ENCODE measurements around the gene FRY.

FRY gene

DNA sequence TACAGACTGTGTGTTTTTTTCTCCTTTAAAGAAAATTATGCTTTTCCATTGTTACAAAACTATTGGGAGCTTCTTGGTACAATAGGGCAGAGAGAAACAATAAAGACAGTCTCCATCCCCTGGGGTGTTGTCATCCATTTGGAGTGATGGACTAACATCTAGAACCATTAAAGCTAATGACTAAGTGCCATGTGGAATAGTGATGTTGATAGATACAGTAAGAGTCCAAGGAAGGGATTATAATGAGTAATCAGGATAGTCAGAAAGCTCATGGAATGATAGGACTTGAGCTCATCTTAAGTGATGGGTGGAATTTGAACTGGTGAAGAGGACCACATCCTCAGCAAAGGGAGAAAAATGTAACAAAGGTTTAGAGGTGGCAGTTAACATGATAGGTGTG, 24.1 kb upstream of the FRY start:
- Mint-ChIP-seq H3K9me3 (no peaks in the 10 kb centered on the region), H3K27me3 (no peaks in the 10 kb centered on the region), H3K36me3 (ENCODE audit: low read depth) (no peaks in the 10 kb centered on the region), H3K4me3 (no peak overlapping the region), H3K27ac (no peak overlapping the region), H3K4me1 (ENCODE audit: low read depth) (no peaks in the 10 kb centered on the region)

DNA sequence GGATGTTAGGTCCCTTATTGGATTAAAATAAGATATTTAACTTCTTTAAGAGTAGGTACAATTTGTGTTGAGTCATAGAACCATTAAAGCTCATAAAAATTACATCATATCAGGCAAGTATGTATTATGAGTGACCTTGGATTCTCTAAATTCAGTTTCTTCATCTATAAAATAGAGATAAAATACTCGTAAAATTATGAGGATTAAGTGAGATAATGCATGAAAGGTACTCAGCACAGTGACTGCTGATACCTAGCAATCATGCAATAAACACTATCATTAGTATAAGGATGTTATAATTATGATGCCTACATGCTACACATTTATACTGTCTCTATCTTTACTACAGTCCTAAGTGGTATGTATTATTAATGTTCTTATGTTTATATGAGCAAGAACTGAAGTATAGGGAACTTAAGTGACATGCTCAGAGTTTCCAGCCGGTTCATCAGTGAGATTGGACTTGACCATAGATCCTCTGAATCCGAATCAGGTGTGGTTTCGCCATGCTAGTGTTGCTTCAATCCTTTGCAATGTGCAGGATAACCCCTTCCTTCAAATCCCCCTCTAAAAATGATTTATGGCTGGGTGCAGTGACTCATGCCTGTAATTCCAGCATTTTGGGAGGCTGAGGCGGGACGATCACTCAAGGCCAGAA, 22.9 kb upstream of the FRY start:
- Mint-ChIP-seq H3K36me3 (ENCODE audit: low read depth) (no peaks in the 10 kb centered on the region), H3K4me1 (ENCODE audit: low read depth) (no peaks in the 10 kb centered on the region), H3K27ac (no peak overlapping the region), H3K9me3 (no peaks in the 10 kb centered on the region), H3K27me3 (no peaks in the 10 kb centered on the region), H3K4me3 (no peak overlapping the region)

DNA sequence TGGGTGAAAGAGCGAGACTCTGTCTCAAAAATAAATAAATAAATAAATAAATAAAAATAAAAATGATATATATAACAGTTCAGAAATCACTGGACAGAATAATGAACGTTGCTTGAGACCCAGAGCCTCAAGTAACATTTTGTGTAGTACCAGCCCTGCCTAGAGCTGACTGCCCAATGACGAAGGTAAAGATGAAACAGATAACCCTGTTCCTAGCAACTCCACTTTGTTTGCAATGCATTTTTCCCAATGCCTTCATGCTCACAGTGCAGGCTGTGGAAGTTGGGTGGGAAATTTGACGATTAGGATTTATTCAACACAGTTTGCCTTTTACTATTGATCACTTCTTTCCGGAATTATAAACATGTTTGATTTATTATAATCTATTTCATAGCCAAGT, 22.2 kb upstream of the FRY start:
- no peaks in the 10 kb centered on the region for H3K9me3 Mint-ChIP-seq
- H3K4me1 Mint-ChIP-seq (ENCODE audit: low read depth) = no peaks in the 10 kb centered on the region
- no peaks in the 10 kb centered on the region for H3K36me3 Mint-ChIP-seq (ENCODE audit: low read depth)

DNA sequence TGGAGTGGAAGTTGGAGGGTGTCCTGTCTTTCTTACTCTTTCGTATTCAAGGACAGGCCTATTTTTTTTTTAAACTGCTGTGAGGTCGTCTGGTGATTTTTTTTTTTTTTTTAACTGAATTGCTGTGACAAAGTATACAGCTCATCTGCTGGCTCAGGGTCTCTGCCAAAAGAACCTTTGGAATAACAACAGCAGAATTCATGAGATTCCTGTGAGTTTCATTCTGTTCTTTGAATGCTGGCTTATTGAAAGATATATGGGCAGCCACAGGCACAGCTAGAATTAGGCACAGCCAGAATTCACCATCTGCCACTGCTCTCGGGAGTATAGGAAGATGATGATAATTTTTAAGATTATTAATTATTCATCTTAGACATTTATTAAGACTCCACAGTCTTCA, 21.4 kb upstream of the FRY start:
- H3K4me3 Mint-ChIP-seq = no peak overlapping the region
- H3K27ac Mint-ChIP-seq = no peak overlapping the region
- H3K36me3 Mint-ChIP-seq (ENCODE audit: low read depth) = no peaks in the 10 kb centered on the region
- no peaks in the 10 kb centered on the region for H3K9me3 Mint-ChIP-seq
- no peaks in the 10 kb centered on the region for H3K27me3 Mint-ChIP-seq
- no peaks in the 10 kb centered on the region for H3K4me1 Mint-ChIP-seq (ENCODE audit: low read depth)

More for the DNA sequence above, 22.2 kb upstream of the FRY start:
- Mint-ChIP-seq H3K27ac (no peak overlapping the region), H3K4me3 (no peak overlapping the region), H3K27me3 (no peaks in the 10 kb centered on the region)

DNA sequence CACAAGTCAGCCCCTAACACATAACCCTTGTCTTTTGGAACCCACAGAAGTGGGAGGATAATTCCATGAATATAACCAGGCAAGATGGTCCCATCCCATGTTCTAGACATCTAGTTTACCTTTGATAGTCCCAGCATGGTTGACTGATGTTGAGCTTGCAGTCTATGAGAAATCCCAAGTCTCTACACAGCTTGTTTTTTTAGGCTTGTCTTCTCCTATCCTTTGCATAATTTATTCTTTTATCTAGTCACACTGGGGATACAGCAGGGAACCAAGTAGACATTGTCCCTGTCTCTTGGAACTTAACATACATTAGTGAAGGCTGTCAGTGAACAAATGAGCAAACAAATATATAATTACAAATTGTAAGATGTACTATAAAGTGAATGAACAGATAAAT, 19.6 kb upstream of the FRY start:
- H3K27me3 Mint-ChIP-seq = no peaks in the 10 kb centered on the region
- H3K36me3 Mint-ChIP-seq (ENCODE audit: low read depth) = no peaks in the 10 kb centered on the region
- no peaks in the 10 kb centered on the region for H3K4me1 Mint-ChIP-seq (ENCODE audit: low read depth)
- H3K9me3 Mint-ChIP-seq = no peaks in the 10 kb centered on the region
- no peak overlapping the region for H3K27ac Mint-ChIP-seq
- H3K4me3 Mint-ChIP-seq = no peak overlapping the region

DNA sequence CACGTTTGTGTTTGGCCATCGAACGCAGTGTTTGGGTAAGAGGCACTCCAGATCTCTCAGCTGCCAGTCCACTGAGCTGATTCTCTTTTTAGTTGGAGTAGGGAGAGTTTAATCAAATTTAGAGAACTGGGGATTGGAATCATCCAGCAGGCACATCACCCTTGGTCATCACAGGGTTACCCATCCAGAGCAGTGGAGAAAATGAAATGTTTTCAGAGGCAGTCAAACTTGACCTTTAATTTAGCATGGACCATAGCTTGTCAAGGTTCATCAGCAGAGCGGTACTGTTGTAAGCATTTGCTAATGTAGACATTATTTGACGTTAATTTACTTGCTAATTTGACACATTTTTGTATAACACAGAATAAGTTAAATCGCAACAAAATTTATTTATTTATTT, 18.4 kb upstream of the FRY start:
- no peak overlapping the region for H3K27ac Mint-ChIP-seq
- no peak overlapping the region for H3K4me3 Mint-ChIP-seq
- H3K9me3 Mint-ChIP-seq = no peaks in the 10 kb centered on the region

DNA sequence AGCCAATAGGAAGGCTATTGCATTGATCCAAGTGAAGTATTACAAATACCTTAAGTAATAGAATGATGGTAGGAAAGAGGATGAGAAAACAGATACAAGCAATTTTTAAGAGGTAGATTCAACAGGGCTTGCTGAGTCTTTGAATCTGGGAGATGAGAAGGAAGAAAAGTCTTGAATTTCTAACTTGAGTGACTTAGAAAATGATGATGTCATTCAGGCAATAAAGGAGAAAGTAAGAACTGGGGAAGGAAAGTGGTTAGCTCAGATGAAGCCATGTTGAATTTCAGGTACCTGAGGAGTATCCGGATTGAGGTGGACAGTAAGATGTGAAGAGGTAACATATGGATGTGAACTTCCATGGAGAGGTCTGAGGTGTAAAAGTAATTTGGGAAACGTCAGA, 15.5 kb upstream of the FRY start:
- no peaks in the 10 kb centered on the region for H3K4me1 Mint-ChIP-seq (ENCODE audit: low read depth)
- no peak overlapping the region for H3K4me3 Mint-ChIP-seq
- no peaks in the 10 kb centered on the region for H3K36me3 Mint-ChIP-seq (ENCODE audit: low read depth)
- H3K27me3 Mint-ChIP-seq = no peaks in the 10 kb centered on the region
- no peak overlapping the region for H3K27ac Mint-ChIP-seq
- no peaks in the 10 kb centered on the region for H3K9me3 Mint-ChIP-seq

More for the DNA sequence above, 18.4 kb upstream of the FRY start:
- Mint-ChIP-seq H3K4me1 (ENCODE audit: low read depth) (no peaks in the 10 kb centered on the region), H3K27me3 (no peaks in the 10 kb centered on the region), H3K36me3 (ENCODE audit: low read depth) (no peaks in the 10 kb centered on the region)

DNA sequence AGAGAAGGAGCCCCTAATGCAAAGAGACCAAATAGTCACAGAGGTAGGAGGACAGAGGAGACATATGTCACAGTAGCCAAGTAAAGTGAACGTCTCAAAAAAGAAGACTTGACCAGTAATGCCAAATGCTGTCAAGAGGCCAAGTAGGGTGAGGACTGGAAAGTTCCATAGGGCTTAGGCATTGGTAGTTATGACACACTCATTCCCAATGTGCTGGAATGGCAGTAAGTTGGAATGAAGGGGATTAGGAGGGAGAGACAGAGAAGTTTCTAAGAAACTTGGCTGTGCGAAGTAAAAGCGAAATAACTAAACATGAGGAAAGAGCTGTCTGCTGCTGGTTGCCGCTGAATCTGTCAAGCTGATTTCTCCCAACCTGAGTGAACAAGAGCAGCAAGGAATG, 14.9 kb upstream of the FRY start:
- Mint-ChIP-seq H3K4me1 (ENCODE audit: low read depth) (no peaks in the 10 kb centered on the region), H3K27ac (no peak overlapping the region), H3K4me3 (no peak overlapping the region), H3K9me3 (no peaks in the 10 kb centered on the region), H3K36me3 (ENCODE audit: low read depth) (no peaks in the 10 kb centered on the region), H3K27me3 (no peaks in the 10 kb centered on the region)

DNA sequence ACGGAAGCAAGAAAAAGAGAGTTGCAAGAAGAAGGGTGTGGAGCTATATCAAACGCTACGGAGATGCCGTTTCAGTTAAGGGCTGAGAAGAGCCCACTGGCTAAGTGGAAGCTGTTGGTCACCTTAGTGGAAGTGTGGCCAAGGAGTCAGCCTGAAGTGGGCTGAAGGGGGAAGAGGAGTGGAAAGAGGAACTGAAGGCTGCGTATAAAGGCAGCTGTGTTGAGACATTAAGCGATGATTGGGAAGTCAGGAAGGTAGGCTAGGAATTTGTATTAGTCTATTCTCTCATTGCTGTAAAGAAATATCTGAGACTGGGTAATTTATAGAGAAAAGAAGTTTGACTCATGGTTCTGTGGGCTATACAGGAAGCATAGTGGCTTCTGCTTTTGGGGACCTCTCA, 14.1 kb upstream of the FRY start:
- H3K27ac Mint-ChIP-seq = no peak overlapping the region
- H3K9me3 Mint-ChIP-seq = no peaks in the 10 kb centered on the region
- no peaks in the 10 kb centered on the region for H3K36me3 Mint-ChIP-seq (ENCODE audit: low read depth)
- H3K4me3 Mint-ChIP-seq = no peak overlapping the region
- H3K27me3 Mint-ChIP-seq = no peaks in the 10 kb centered on the region
- H3K4me1 Mint-ChIP-seq (ENCODE audit: low read depth) = no peaks in the 10 kb centered on the region

DNA sequence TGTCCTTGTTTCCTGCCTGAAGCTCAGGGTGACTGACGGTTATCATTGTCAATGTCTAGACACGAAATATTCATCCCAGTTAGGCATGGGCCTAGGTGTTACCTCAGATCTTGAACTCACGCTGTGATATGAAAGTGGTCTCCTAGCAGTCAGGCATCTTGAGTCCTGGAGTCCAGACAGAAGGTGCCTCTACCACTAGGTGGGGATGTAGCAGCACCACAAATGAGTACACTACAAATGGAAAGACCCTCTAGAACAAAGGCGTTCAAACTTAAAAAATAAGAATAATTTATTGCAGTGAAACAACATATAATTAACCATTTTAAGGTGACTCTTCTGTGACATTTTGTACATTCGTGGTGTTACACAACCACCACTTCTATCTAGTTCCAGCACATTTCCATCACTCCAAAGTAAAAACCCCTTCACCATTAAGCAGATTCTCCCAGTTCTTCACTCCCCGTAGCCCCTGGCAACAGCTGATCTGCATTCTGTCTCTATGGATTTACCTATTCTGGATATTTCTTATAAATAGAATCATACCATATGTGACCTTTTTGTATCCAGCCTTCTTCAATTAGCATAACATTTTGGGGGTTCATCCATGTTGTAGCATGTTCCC, 11.9 kb upstream of the FRY start:
- Mint-ChIP-seq H3K4me3 (no peak overlapping the region), H3K27me3 (no peaks in the 10 kb centered on the region), H3K9me3 (no peaks in the 10 kb centered on the region), H3K36me3 (ENCODE audit: low read depth) (no peaks in the 10 kb centered on the region), H3K27ac (no peak overlapping the region), H3K4me1 (ENCODE audit: low read depth) (no peaks in the 10 kb centered on the region)

DNA sequence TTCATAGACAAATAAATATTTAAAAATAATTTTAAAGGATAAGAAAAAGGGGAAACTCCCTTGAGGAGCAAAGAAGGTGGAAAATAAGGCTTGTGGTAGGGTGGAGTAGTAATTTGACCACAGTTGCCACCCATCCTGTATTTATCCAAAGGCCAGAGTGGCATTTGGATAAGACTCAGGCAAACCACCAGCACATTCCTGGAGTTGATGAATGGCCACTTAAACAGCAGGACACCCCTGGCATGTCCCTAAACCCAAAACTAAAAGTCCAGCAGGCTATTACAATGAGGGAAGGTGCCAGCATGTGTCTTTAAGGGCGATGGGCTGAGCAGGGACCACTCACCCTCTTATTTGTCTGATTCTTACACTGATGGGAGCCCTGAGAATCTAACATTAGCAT, 9.8 kb upstream of the FRY start:
- H3K4me3 Mint-ChIP-seq = no peak overlapping the region
- H3K27ac Mint-ChIP-seq = no peak overlapping the region
- H3K36me3 Mint-ChIP-seq (ENCODE audit: low read depth) = no peaks in the 10 kb centered on the region
- H3K27me3 Mint-ChIP-seq = no peaks in the 10 kb centered on the region
- H3K9me3 Mint-ChIP-seq = no peaks in the 10 kb centered on the region
- no peaks in the 10 kb centered on the region for H3K4me1 Mint-ChIP-seq (ENCODE audit: low read depth)

DNA sequence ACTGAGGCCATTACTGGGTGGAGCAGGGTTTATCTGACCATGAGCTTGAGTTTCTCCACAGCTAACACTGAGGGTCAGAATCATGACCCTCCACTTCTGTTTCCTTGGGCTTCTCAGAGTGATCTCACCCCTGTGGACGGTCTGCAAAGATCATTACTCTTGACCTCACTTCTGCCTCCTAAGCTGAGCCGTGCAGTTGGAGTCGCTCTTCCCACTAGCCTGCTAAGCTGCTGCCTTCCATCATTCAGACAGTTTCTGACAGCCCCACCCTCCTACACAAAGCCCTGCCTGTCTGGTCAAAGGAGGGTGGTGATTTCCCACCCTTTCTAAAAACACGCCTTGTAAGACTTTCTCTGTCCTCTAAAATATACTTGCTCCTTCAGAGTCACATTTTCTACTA, 9.3 kb upstream of the FRY start:
- H3K27me3 Mint-ChIP-seq = no peaks in the 10 kb centered on the region
- no peak overlapping the region for H3K4me3 Mint-ChIP-seq
- H3K9me3 Mint-ChIP-seq = no peaks in the 10 kb centered on the region

DNA sequence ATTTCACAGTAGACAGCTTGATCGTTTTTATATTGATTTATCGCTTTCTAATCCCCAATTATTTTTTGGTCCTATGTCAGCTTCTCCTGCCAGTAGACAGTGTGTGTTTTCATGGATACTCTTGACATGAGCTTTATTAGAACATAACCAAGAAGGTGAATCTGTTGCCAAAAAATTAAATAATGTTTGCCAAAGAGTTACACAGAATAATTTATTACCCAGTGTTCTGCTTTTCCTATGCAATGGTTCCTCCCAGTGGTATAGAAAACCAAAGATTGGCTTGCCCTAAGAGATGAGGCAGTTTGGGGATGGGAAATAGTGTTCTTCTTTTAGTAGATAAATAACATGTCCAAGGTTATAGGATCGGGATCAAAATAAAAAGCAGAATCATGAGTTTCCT, 8.5 kb upstream of the FRY start:
- Mint-ChIP-seq H3K4me3 (no peak overlapping the region), H3K36me3 (ENCODE audit: low read depth) (no peaks in the 10 kb centered on the region), H3K4me1 (ENCODE audit: low read depth) (no peaks in the 10 kb centered on the region), H3K27ac (no peak overlapping the region), H3K9me3 (no peaks in the 10 kb centered on the region), H3K27me3 (no peaks in the 10 kb centered on the region)

More for the DNA sequence above, 9.3 kb upstream of the FRY start:
- Mint-ChIP-seq H3K27ac (no peak overlapping the region), H3K36me3 (ENCODE audit: low read depth) (no peaks in the 10 kb centered on the region), H3K4me1 (ENCODE audit: low read depth) (no peaks in the 10 kb centered on the region)

DNA sequence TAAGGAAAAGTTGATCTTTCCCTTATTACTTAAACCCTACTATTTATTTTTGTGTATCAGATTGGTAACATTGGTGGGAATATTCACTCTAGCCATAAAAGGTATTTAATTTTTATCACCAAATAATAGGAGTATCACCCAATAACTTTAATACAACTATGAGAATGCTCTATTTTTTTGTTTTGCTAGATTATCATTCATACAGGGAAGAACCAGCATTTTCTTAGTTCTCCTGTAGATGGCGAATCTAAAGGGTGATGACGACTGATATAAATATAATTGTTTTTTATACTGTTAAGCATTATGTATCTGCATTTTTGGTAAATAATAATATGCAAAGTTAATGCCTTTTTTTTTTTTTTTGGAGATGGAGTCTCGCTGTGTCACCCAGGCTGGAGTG, 7.9 kb upstream of the FRY start:
- H3K27me3 Mint-ChIP-seq = no peaks in the 10 kb centered on the region
- H3K36me3 Mint-ChIP-seq (ENCODE audit: low read depth) = no peaks in the 10 kb centered on the region
- H3K27ac Mint-ChIP-seq = no peak overlapping the region
- H3K4me3 Mint-ChIP-seq = no peak overlapping the region
- no peaks in the 10 kb centered on the region for H3K4me1 Mint-ChIP-seq (ENCODE audit: low read depth)
- no peaks in the 10 kb centered on the region for H3K9me3 Mint-ChIP-seq

DNA sequence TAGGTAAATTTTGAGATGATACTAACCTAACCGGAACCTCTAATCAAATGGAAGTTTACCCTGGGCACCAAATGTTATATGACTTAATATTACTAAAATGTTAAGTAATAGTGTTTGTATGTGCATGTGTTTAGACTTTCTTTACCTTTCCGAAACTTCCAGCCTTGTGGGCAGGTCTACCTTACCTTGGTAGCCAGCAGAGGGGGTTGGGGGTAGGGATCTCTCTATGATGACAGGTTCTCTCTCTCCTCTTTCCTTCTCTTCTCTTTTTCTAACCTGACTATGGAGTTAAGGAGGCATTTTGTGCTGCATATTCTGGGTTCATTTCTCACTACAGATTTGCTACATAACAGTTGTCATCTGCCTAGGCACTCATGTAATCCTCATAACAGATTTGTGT, 6.8 kb upstream of the FRY start:
- Mint-ChIP-seq H3K27me3 (no peaks in the 10 kb centered on the region), H3K36me3 (ENCODE audit: low read depth) (no peaks in the 10 kb centered on the region), H3K9me3 (no peaks in the 10 kb centered on the region), H3K4me1 (ENCODE audit: low read depth) (no peaks in the 10 kb centered on the region), H3K27ac (no peak overlapping the region), H3K4me3 (no peak overlapping the region)

DNA sequence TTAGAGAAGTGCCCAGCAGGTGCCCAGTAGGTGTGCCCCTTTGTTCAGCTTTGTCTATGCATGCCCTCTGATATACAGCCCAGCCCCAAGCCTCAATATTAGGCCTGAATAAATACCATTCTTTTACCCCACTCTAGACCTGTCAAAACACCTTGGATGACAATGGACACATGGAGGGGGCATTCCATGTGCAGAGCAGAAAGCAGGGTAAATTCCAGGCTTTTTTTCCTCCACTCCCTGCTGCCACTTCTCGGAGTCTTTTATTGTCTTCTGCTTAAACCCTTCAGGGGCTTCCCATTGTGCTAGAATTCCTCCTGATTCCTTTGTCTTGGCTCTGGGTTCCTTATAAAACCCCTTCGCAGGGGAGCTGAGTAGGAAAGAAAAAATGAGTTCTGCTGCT, 5.8 kb upstream of the FRY start:
- Mint-ChIP-seq H3K4me1 (ENCODE audit: low read depth) (peaks cover 3% of the 10 kb centered on the region), H3K36me3 (ENCODE audit: low read depth) (no peaks in the 10 kb centered on the region), H3K4me3 (no peak overlapping the region), H3K27me3 (peaks cover 9% of the 10 kb centered on the region), H3K9me3 (no peaks in the 10 kb centered on the region), H3K27ac (no peak overlapping the region)

All from stimulated activated naive CD8-positive, alpha-beta T cell treated with anti-CD3 and anti-CD28 coated beads, Interleukin-15, Interleukin-2, amounts not matched to agents 100 ng/mL and 50 ng/mL, for 24 hours (primary cell).